GM23338 (cell line): ENCODE results near the gene C6orf47. TPM values are rescaled to one million over a fixed set of nuclear protein-coding genes. Genes with fewer than 3 reads are reported as not detected.

Source experiments
- ATAC-seq: fragments of 200-7000 bp; cut with Tn5 transposase; 3 replicates; pipeline ENCODE4 v1.9.1; 2020
- DNase-seq: peaks from one replicate; pipeline ENCODE4 v3.0.0-alpha.2; 2015; ENCODE audit warnings: low spot score
- H2AFZ ChIP-seq: fragments of 200-600 bp; sonication (generic); 2 replicates; pipeline ENCODE4 v1.8.0; 2016; ENCODE audit warnings: antibody characterized with exemption, mild to moderate bottlenecking, moderate library complexity
- H3F3A ChIP-seq: fragments of 200-600 bp; sonication (generic); replicated peaks from 2 replicates; pipeline ENCODE4 v1.8.0; 2017; ENCODE audit warnings: antibody characterized with exemption, mixed run types, low read depth
- H3K27ac ChIP-seq: fragments of 200-600 bp; sonication (generic); 2 replicates; pipeline ENCODE4 v1.6.1; 2016; ENCODE audit warnings: low read depth
- H3K27me3 ChIP-seq: fragments of 200-600 bp; sonication (generic); 2 replicates; pipeline ENCODE4 v1.8.0; 2016; ENCODE audit warnings: mild to moderate bottlenecking, mixed run types, moderate library complexity; ENCODE audit not compliant: insufficient read depth
- H3K36me3 ChIP-seq: fragments of 200-600 bp; sonication (generic); 2 replicates; pipeline ENCODE4 v1.8.0; 2016; ENCODE audit warnings: mild to moderate bottlenecking; ENCODE audit not compliant: insufficient read depth
- H3K4me1 ChIP-seq: fragments of 200-600 bp; sonication (generic); 2 replicates; pipeline ENCODE4 v1.8.0; 2016; ENCODE audit warnings: mild to moderate bottlenecking, moderate library complexity; ENCODE audit not compliant: insufficient read depth
- H3K4me2 ChIP-seq: fragments of 200-600 bp; sonication (generic); 2 replicates; pipeline ENCODE4 v1.7.1; 2017; ENCODE audit warnings: mixed run types
- H3K4me3 ChIP-seq: fragments of 200-600 bp; sonication (generic); 2 replicates; pipeline ENCODE4 v1.6.1; 2016; ENCODE audit warnings: mixed run types
- H3K79me2 ChIP-seq: fragments of 200-600 bp; sonication (generic); replicated peaks from 2 replicates; pipeline ENCODE4 v1.8.0; 2017; ENCODE audit warnings: mild to moderate bottlenecking; ENCODE audit not compliant: insufficient read depth
- H3K9me2 ChIP-seq: fragments of 200-600 bp; sonication (generic); 2 replicates; pipeline ENCODE4 v1.8.0; 2017; ENCODE audit not compliant: insufficient read depth
- H4K20me1 ChIP-seq: fragments of 200-600 bp; sonication (generic); replicated peaks from 2 replicates; pipeline ENCODE4 v1.8.0; 2017; ENCODE audit warnings: mild to moderate bottlenecking; ENCODE audit not compliant: insufficient read depth
- H3K27ac Mint-ChIP-seq: 2 replicates; pipeline ENCODE4 v1.8.0; 2020; ENCODE audit warnings: inconsistent platforms, mild to moderate bottlenecking, moderate library complexity, mixed read lengths
- H3K27me3 Mint-ChIP-seq: 3 replicates; pipeline ENCODE4 v1.8.0; 2022; ENCODE audit warnings: low read depth, mild to moderate bottlenecking, moderate library complexity, mixed read lengths, inconsistent platforms; ENCODE audit not compliant: insufficient read depth, poor library complexity
- H3K36me3 Mint-ChIP-seq: 3 replicates; pipeline ENCODE4 v1.8.0; 2021; ENCODE audit warnings: low read depth, mild to moderate bottlenecking, inconsistent platforms, moderate library complexity, mixed read lengths
- H3K4me1 Mint-ChIP-seq: 3 replicates; pipeline ENCODE4 v1.8.0; 2020; ENCODE audit warnings: mild to moderate bottlenecking, inconsistent platforms, mixed read lengths
- H3K4me3 Mint-ChIP-seq: 3 replicates; pipeline ENCODE4 v1.8.0; 2021; ENCODE audit warnings: moderate library complexity, mild to moderate bottlenecking, inconsistent platforms, mixed read lengths
- H3K9me3 Mint-ChIP-seq: 3 replicates; pipeline ENCODE4 v1.8.0; 2020; ENCODE audit warnings: moderate library complexity, mild to moderate bottlenecking, inconsistent platforms, mixed read lengths
- CREB1 ChIP-seq: fragments of 250-450 bp; sonication (Bioruptor Pico); IDR thresholded peaks from 2 replicates; pipeline ENCODE4 v1.5.0; 2020; ENCODE audit warnings: low read depth, mild to moderate bottlenecking, moderate library complexity
- EZH2 ChIP-seq: fragments of 200-600 bp; sonication (generic); IDR thresholded peaks from one replicate; pipeline ENCODE4 v1.8.0; 2017; ENCODE audit warnings: antibody characterized with exemption, mild to moderate bottlenecking, low read depth; ENCODE audit not compliant: unreplicated experiment
- EZH2phosphoT487 ChIP-seq: fragments of 200-600 bp; sonication (generic); IDR thresholded peaks from one replicate; pipeline ENCODE4 v1.8.1; 2018; ENCODE audit warnings: antibody characterized with exemption; ENCODE audit not compliant: unreplicated experiment
- JUNB ChIP-seq: IDR thresholded peaks from one replicate; pipeline ENCODE4 v1.6.1; 2016; ENCODE audit warnings: antibody characterized with exemption; ENCODE audit not compliant: unreplicated experiment
- NANOG ChIP-seq: IDR thresholded peaks from 2 replicates; pipeline ENCODE4 v1.6.1; 2016; ENCODE audit warnings: antibody characterized with exemption, borderline replicate concordance
- POLR2AphosphoS5 ChIP-seq: IDR thresholded peaks from 2 replicates; pipeline ENCODE4 v1.6.1; 2016; ENCODE audit warnings: antibody characterized with exemption, low read depth
- STAT1 ChIP-seq: IDR thresholded peaks from one replicate; pipeline ENCODE4 v1.6.1; 2016; ENCODE audit warnings: antibody characterized with exemption; ENCODE audit not compliant: unreplicated experiment
- ZNF114 ChIP-seq: fragments of 250-450 bp; sonication (Bioruptor Pico); IDR thresholded peaks from 2 replicates; pipeline ENCODE4 v1.5.0; 2020; ENCODE audit warnings: mild to moderate bottlenecking, moderate library complexity
- ZNF331 ChIP-seq: fragments of 250-450 bp; sonication (Bioruptor Pico); IDR thresholded peaks from 2 replicates; pipeline ENCODE4 v1.5.0; 2020; ENCODE audit warnings: low read depth, mild to moderate bottlenecking, moderate library complexity
- polyA plus RNA-seq: library from polyadenylated mRNA; unstranded; fragments of >200 nt; fragmentation: Nextera tagmentation; extraction: Ambion mirVana; gene quantifications from 2 replicates; pipeline ENCODE4 v1.2.1, GENCODE V29; 2016
- total RNA-seq: library from RNA; depleted of rRNA; stranded (reverse); fragments of >200 nt; shearing (Covaris generic); gene quantifications from 2 replicates; pipeline ENCODE4 v1.2.3, GENCODE V29; 2014
- TF ChIP-seq, protein P1 (sequence below): fragments of 250-450 bp; sonication (Bioruptor Pico); IDR thresholded peaks from 2 replicates; pipeline ENCODE4 v1.5.0; 2020; ENCODE audit warnings: mild to moderate bottlenecking, moderate library complexity
- TF ChIP-seq, protein P2 (sequence below): IDR thresholded peaks from 2 replicates; pipeline ENCODE4 v1.6.1; 2016; ENCODE audit warnings: antibody characterized with exemption
- TF ChIP-seq, protein P3 (sequence below): IDR thresholded peaks from one replicate; pipeline ENCODE4 v1.6.1; 2018; ENCODE audit warnings: antibody characterized with exemption; ENCODE audit not compliant: unreplicated experiment
- TF ChIP-seq, protein P4 (sequence below), 2 experiments: fragments of 200-600 bp in 1 of 2; sonication (generic) in 1 of 2; conservative IDR thresholded peaks; 2 replicates each; pipeline versions ENCODE4 v1.5.1 to v1.6.1; 2016 to 2017; ENCODE audit warnings: antibody characterized with exemption in 2 of 2, low read depth in 2 of 2, mild to moderate bottlenecking in 2 of 2, moderate library complexity in 1 of 2

Gene C6orf47
- total and polyA plus RNA-seq, 2 experiments from 2014 or later: 9.4 to 12.8 TPM

DNA sequence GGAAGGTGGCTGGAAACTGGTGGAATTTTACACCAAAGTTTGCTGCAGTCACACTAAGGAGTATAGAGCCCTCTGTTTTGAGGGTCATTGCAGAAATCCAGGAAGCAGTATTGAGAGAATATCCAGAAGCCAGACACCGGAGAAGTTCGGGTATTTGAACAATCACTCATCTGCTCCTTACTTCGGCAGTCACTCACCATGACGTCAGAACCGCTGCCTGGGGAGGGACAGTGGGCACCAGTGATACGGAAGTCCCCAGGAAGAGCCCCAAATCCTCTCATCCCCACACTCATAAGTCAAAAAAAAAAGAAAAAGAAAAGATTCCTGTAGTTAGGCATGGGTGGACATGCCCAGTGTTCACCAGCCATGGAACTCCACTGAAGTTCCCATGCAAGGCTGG, 16.3 kb upstream of the C6orf47 start:
- peaks cover 13% of the 10 kb centered on the region for H3K4me1 Mint-ChIP-seq
- H3K27me3 Mint-ChIP-seq: peaks cover 33% of the 10 kb centered on the region
- Histone ChIP-seq H3K79me2 (no peaks in the 10 kb centered on the region), H3K27ac (no peak overlapping the region), H2AFZ (no peak overlapping the region), H3K27me3 (peaks cover 10% of the 10 kb centered on the region), H4K20me1 (no peaks in the 10 kb centered on the region; the same call in 1 of the 2 replicates), H3K36me3 (no peaks in the 10 kb centered on the region), H3K4me3 (no peak overlapping the region), H3K9me2 (no peaks in the 10 kb centered on the region), H3K4me1 (peaks cover 4% of the 10 kb centered on the region; the same call in 1 of the 2 replicates), H3K4me2 (no peak overlapping the region), H3F3A (peaks cover 7% of the 10 kb centered on the region; the same call in 1 of the 2 replicates)
- no peak overlapping the region for H3K4me3 Mint-ChIP-seq
- ATAC-seq (no peak), DNase-seq (no peak)
- no peaks in the 10 kb centered on the region; the same call in 1 of the 3 replicates for H3K9me3 Mint-ChIP-seq
- no peak overlapping the region for H3K27ac Mint-ChIP-seq
- peaks cover 14% of the 10 kb centered on the region for H3K36me3 Mint-ChIP-seq
- TF ChIP-seq NANOG (no peak), ZNF331 (no peak), CREB1 (CRISPR knock-in tag) (no peak), STAT1 (no peak), ZNF114 (CRISPR knock-in tag) (no peak), EZH2phosphoT487 (no peak), POLR2AphosphoS5 (no peak), JUNB (no peak), EZH2 (no peak)
- TF ChIP-seq, protein P1, sequence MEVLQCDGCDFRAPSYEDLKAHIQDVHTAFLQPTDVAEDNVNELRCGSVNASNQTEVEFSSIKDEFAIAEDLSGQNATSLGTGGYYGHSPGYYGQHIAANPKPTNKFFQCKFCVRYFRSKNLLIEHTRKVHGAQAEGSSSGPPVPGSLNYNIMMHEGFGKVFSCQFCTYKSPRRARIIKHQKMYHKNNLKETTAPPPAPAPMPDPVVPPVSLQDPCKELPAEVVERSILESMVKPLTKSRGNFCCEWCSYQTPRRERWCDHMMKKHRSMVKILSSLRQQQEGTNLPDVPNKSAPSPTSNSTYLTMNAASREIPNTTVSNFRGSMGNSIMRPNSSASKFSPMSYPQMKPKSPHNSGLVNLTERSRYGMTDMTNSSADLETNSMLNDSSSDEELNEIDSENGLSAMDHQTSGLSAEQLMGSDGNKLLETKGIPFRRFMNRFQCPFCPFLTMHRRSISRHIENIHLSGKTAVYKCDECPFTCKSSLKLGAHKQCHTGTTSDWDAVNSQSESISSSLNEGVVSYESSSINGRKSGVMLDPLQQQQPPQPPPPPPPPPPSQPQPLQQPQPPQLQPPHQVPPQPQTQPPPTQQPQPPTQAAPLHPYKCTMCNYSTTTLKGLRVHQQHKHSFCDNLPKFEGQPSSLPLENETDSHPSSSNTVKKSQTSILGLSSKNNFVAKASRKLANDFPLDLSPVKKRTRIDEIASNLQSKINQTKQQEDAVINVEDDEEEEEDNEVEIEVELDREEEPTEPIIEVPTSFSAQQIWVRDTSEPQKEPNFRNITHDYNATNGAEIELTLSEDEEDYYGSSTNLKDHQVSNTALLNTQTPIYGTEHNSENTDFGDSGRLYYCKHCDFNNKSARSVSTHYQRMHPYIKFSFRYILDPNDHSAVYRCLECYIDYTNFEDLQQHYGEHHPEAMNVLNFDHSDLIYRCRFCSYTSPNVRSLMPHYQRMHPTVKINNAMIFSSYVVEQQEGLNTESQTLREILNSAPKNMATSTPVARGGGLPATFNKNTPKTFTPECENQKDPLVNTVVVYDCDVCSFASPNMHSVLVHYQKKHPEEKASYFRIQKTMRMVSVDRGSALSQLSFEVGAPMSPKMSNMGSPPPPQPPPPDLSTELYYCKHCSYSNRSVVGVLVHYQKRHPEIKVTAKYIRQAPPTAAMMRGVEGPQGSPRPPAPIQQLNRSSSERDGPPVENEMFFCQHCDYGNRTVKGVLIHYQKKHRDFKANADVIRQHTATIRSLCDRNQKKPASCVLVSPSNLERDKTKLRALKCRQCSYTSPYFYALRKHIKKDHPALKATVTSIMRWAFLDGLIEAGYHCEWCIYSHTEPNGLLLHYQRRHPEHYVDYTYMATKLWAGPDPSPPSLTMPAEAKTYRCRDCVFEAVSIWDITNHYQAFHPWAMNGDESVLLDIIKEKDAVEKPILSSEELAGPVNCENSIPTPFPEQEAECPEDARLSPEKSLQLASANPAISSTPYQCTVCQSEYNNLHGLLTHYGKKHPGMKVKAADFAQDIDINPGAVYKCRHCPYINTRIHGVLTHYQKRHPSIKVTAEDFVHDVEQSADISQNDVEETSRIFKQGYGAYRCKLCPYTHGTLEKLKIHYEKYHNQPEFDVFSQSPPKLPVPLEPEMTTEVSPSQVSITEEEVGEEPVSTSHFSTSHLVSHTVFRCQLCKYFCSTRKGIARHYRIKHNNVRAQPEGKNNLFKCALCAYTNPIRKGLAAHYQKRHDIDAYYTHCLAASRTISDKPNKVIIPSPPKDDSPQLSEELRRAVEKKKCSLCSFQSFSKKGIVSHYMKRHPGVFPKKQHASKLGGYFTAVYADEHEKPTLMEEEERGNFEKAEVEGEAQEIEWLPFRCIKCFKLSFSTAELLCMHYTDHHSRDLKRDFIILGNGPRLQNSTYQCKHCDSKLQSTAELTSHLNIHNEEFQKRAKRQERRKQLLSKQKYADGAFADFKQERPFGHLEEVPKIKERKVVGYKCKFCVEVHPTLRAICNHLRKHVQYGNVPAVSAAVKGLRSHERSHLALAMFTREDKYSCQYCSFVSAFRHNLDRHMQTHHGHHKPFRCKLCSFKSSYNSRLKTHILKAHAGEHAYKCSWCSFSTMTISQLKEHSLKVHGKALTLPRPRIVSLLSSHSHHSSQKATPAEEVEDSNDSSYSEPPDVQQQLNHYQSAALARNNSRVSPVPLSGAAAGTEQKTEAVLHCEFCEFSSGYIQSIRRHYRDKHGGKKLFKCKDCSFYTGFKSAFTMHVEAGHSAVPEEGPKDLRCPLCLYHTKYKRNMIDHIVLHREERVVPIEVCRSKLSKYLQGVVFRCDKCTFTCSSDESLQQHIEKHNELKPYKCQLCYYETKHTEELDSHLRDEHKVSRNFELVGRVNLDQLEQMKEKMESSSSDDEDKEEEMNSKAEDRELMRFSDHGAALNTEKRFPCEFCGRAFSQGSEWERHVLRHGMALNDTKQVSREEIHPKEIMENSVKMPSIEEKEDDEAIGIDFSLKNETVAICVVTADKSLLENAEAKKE (CRISPR knock-in tag): no peak
- TF ChIP-seq, protein P2, sequence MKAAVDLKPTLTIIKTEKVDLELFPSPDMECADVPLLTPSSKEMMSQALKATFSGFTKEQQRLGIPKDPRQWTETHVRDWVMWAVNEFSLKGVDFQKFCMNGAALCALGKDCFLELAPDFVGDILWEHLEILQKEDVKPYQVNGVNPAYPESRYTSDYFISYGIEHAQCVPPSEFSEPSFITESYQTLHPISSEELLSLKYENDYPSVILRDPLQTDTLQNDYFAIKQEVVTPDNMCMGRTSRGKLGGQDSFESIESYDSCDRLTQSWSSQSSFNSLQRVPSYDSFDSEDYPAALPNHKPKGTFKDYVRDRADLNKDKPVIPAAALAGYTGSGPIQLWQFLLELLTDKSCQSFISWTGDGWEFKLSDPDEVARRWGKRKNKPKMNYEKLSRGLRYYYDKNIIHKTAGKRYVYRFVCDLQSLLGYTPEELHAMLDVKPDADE: no peak
- TF ChIP-seq, protein P3, sequence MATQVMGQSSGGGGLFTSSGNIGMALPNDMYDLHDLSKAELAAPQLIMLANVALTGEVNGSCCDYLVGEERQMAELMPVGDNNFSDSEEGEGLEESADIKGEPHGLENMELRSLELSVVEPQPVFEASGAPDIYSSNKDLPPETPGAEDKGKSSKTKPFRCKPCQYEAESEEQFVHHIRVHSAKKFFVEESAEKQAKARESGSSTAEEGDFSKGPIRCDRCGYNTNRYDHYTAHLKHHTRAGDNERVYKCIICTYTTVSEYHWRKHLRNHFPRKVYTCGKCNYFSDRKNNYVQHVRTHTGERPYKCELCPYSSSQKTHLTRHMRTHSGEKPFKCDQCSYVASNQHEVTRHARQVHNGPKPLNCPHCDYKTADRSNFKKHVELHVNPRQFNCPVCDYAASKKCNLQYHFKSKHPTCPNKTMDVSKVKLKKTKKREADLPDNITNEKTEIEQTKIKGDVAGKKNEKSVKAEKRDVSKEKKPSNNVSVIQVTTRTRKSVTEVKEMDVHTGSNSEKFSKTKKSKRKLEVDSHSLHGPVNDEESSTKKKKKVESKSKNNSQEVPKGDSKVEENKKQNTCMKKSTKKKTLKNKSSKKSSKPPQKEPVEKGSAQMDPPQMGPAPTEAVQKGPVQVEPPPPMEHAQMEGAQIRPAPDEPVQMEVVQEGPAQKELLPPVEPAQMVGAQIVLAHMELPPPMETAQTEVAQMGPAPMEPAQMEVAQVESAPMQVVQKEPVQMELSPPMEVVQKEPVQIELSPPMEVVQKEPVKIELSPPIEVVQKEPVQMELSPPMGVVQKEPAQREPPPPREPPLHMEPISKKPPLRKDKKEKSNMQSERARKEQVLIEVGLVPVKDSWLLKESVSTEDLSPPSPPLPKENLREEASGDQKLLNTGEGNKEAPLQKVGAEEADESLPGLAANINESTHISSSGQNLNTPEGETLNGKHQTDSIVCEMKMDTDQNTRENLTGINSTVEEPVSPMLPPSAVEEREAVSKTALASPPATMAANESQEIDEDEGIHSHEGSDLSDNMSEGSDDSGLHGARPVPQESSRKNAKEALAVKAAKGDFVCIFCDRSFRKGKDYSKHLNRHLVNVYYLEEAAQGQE: no peak
- TF ChIP-seq, protein P4, sequence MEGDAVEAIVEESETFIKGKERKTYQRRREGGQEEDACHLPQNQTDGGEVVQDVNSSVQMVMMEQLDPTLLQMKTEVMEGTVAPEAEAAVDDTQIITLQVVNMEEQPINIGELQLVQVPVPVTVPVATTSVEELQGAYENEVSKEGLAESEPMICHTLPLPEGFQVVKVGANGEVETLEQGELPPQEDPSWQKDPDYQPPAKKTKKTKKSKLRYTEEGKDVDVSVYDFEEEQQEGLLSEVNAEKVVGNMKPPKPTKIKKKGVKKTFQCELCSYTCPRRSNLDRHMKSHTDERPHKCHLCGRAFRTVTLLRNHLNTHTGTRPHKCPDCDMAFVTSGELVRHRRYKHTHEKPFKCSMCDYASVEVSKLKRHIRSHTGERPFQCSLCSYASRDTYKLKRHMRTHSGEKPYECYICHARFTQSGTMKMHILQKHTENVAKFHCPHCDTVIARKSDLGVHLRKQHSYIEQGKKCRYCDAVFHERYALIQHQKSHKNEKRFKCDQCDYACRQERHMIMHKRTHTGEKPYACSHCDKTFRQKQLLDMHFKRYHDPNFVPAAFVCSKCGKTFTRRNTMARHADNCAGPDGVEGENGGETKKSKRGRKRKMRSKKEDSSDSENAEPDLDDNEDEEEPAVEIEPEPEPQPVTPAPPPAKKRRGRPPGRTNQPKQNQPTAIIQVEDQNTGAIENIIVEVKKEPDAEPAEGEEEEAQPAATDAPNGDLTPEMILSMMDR (conservative IDR thresholded peaks at IDR 0.05; ENCODE audit: low read depth in 2 of 2): no peak
